Right lobe of liver (tissue), 4 donors: ENCODE results near the gene ARHGEF11.

Experiments
- POLR2A ChIP-seq: fragments of 450-650 bp; IDR thresholded peaks from one replicate; pipeline ENCODE4 v1.6.1; 2017; ENCODE audit warnings: antibody characterized with exemption, mild to moderate bottlenecking
- TF ChIP-seq, protein P1 (sequence below), 4 donors: fragments of 200-600 bp in 3 of 4; fragments of 450-650 bp in 1 of 4; IDR thresholded peaks; one replicate each; pipeline versions ENCODE4 v1.5.1 to v1.8.0; 2016 to 2022; ENCODE audit warnings: antibody characterized with exemption in 4 of 4, mild to moderate bottlenecking in 2 of 4
- donor health status: DM: no; HTN: no; CAD: no.
- donor health status: DM: no; HTN: no; CAD: no.
- donor health status: DM: no; HTN: yes; CAD: no.

DNA sequence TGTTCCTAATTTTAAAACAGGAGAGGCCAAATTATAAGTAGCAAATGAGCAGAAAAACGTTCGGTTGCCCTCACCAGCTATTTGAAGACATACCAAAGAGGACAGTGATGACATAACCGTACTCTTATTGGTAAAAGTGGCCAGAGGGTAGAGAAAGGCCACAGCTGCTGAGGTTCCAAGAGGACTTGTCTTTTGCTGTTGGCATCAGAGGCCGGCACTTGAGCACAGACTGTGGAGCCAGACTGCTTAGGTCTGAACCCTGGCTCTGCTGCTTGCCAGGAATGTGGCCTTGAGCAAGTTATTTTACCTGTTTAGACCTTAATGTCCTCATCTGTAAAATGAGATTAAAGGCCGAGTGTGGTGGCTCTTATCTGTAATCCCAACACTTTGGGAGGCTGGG, 39.2 kb upstream of the ARHGEF11 start:
- TF ChIP-seq POLR2A: no peak
- TF ChIP-seq, protein P1, sequence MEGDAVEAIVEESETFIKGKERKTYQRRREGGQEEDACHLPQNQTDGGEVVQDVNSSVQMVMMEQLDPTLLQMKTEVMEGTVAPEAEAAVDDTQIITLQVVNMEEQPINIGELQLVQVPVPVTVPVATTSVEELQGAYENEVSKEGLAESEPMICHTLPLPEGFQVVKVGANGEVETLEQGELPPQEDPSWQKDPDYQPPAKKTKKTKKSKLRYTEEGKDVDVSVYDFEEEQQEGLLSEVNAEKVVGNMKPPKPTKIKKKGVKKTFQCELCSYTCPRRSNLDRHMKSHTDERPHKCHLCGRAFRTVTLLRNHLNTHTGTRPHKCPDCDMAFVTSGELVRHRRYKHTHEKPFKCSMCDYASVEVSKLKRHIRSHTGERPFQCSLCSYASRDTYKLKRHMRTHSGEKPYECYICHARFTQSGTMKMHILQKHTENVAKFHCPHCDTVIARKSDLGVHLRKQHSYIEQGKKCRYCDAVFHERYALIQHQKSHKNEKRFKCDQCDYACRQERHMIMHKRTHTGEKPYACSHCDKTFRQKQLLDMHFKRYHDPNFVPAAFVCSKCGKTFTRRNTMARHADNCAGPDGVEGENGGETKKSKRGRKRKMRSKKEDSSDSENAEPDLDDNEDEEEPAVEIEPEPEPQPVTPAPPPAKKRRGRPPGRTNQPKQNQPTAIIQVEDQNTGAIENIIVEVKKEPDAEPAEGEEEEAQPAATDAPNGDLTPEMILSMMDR (IDR thresholded peaks at IDR 0.05): no peak
